Keratinocyte (primary cell): ENCODE data around the gene ZNF653. TPM values are rescaled to one million over a fixed set of nuclear protein-coding genes. Genes with fewer than 3 reads are reported as not detected.

Source experiments
- DNase-seq: peaks from one replicate; pipeline ENCODE4 v3.0.0-alpha.2; 2011; ENCODE audit warnings: low read depth, missing footprints, low spot score
- FAIRE-seq: peaks from 2 replicates; lab custom pipeline; 2011; peaks lifted over from hg19 to GRCh38; lab: Jason Lieb, UNC
- H2AFZ ChIP-seq: 2 replicates; pipeline ENCODE4 v1.6.0; 2012; ENCODE audit warnings: low read length, control low read depth, inconsistent platforms; ENCODE audit not compliant: control insufficient read depth
- H3K27ac ChIP-seq: 2 replicates; pipeline ENCODE4 v1.5.1; 2011; ENCODE audit warnings: low read length; ENCODE audit not compliant: control insufficient read depth, insufficient read depth
- H3K27me3 ChIP-seq: 3 replicates; pipeline ENCODE4 v1.6.0; 2011; ENCODE audit warnings: low read length; ENCODE audit not compliant: control insufficient read depth, insufficient read depth; ENCODE audit errors: extremely low read depth
- H3K36me3 ChIP-seq, 2 experiments: 2 replicates in 1 of 2; 3 replicates in 1 of 2; pipeline ENCODE4 v1.5.1; 2011; ENCODE audit warnings: low read length in 2 of 2, mild to moderate bottlenecking in 1 of 2; ENCODE audit not compliant: control insufficient read depth in 2 of 2, insufficient read depth in 2 of 2; ENCODE audit errors: extremely low read depth in 1 of 2
- H3K4me1 ChIP-seq: 3 replicates; pipeline ENCODE4 v1.5.1; 2011; ENCODE audit warnings: low read length; ENCODE audit not compliant: control insufficient read depth, insufficient read depth; ENCODE audit errors: extremely low read depth
- H3K4me2 ChIP-seq: 3 replicates; pipeline ENCODE4 v1.6.0; 2011; ENCODE audit warnings: low read depth, low read length; ENCODE audit not compliant: control insufficient read depth, insufficient read depth; ENCODE audit errors: extremely low read depth
- H3K4me3 ChIP-seq, 3 experiments: fragments of 200-600 bp in 1 of 3; sonication (generic) in 1 of 3; 2 replicates in 2 of 3; 3 replicates in 1 of 3; pipeline ENCODE4 v1.5.1; 2011 to 2016; ENCODE audit warnings: low read length in 3 of 3, mild to moderate bottlenecking in 3 of 3, control low read depth in 2 of 3, inconsistent platforms in 1 of 3, low read depth in 1 of 3, mixed read lengths in 1 of 3, mixed run types in 1 of 3, moderate library complexity in 1 of 3; ENCODE audit not compliant: control insufficient read depth in 2 of 3, insufficient read depth in 2 of 3; ENCODE audit errors: extremely low read depth in 1 of 3
- H3K79me2 ChIP-seq: 2 replicates; pipeline ENCODE4 v1.6.0; 2012; ENCODE audit warnings: low read length; ENCODE audit not compliant: control insufficient read depth, insufficient read depth
- H3K9ac ChIP-seq: 3 replicates; pipeline ENCODE4 v1.6.0; 2011; ENCODE audit warnings: low read length; ENCODE audit not compliant: control insufficient read depth, insufficient read depth; ENCODE audit errors: extremely low read depth
- H3K9me1 ChIP-seq: 3 replicates; pipeline ENCODE4 v1.6.0; 2011; ENCODE audit warnings: low read length; ENCODE audit not compliant: control insufficient read depth, insufficient read depth; ENCODE audit errors: extremely low read depth
- H3K9me3 ChIP-seq: 2 replicates; pipeline ENCODE4 v1.5.1; 2012; ENCODE audit warnings: low read depth, low read length; ENCODE audit not compliant: control insufficient read depth
- H4K20me1 ChIP-seq: 3 replicates; pipeline ENCODE4 v1.6.0; 2011; ENCODE audit warnings: low read length; ENCODE audit not compliant: control insufficient read depth, insufficient read depth; ENCODE audit errors: extremely low read depth
- EZH2 ChIP-seq: IDR thresholded peaks from one replicate; pipeline ENCODE4 v1.6.1; 2012; ENCODE audit warnings: inconsistent platforms, mild to moderate bottlenecking, low read length, moderate library complexity
- dilution Hi-C: fragments of 300-500 bp; cut with MboI; formaldehyde crosslinking; loops from one replicate; pipeline ENCODE4 v1.7.0; 2020; ENCODE audit warnings: low sequenced_read_pairs; ENCODE audit not compliant: extremely low pct_ligation_motif_present
- polyA plus RNA-seq, 5 experiments: library from polyadenylated mRNA; depleted of rRNA in 3 of 5; stranded (reverse) in 3 of 5; stranded (forward) in 1 of 5; unstranded in 1 of 5; fragments of >200 nt; gene quantifications; 1 replicate in 1 of 5; 2 replicates in 3 of 5; 3 replicates in 1 of 5; pipeline versions ENCODE4 v1.2.1 to v1.2.3, GENCODE V29; 2011 to 2012; ENCODE audit warnings: missing spikeins in 2 of 5, low read depth in 1 of 5, low replicate concordance in 1 of 5
- TF ChIP-seq, protein P1 (sequence below), 3 experiments: IDR thresholded peaks in 1 of 3; conservative IDR thresholded peaks in 1 of 3; optimal IDR thresholded peaks in 1 of 3; 2 replicates in 2 of 3; 3 replicates in 1 of 3; pipeline versions ENCODE3 to v1.5.1; 2011; ENCODE audit warnings: low read length in 3 of 3, mild to moderate bottlenecking in 3 of 3, moderate library complexity in 2 of 3, control low read depth in 1 of 3, inconsistent platforms in 1 of 3; ENCODE audit not compliant: insufficient read depth in 2 of 3; ENCODE audit errors: extremely low read depth in 1 of 3

Gene ZNF653
- polyA plus RNA-seq, 1 donor (not counting 4 experiments of a cell fraction or from before 2014, with no cell fraction given): 3.8 TPM

DNA sequence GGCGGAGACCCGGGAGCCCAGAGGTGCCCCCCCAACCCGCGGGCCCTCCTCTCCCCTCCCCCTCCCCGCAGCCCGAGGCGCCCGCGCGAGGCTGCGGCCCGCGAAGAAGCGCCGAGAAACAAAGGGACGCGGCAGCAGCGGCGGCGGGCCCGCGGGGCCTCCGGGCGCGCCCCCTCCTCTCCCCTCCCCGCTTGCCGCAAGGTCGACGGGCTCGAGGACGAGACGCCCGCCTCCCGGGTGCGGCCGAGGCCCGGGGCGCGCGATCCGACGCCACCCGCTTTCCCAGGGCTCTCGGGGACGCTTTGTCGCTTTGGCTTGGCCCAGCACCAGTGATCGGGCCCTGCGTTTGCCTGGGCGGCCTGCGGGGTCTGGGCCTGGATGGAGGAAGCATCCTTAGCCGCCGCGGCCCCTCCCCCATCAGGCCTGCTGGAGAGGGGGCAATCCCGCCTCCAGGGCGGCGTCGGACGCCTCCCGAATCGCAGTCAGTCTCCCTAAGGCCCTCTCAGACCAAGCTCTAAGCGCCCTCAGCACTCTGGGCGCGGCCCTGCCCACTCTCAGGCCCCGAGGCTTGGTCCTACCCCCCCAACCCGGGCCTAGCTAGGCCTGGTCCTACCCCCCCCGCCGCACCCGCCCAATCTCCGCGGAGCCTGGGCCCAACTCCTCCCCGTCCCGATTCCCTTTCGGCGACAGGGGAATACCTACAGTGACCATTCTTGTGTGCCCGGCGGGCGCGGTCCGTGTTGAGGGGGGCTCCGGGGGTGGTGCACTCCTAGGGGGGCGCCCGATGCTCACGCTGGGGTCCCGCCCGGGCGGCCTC is 25.5 kb downstream of the ZNF653 start:
- H3K27me3 ChIP-seq: peaks cover 41% of the 10 kb centered on the region
- peaks cover 2% of the 10 kb centered on the region for H4K20me1 ChIP-seq
- no peaks in the 10 kb centered on the region for H3K9me1 ChIP-seq
- H3K9ac ChIP-seq: no peak overlapping the region
- dilution Hi-C loops: no loop called here
- TF ChIP-seq, protein P1, sequence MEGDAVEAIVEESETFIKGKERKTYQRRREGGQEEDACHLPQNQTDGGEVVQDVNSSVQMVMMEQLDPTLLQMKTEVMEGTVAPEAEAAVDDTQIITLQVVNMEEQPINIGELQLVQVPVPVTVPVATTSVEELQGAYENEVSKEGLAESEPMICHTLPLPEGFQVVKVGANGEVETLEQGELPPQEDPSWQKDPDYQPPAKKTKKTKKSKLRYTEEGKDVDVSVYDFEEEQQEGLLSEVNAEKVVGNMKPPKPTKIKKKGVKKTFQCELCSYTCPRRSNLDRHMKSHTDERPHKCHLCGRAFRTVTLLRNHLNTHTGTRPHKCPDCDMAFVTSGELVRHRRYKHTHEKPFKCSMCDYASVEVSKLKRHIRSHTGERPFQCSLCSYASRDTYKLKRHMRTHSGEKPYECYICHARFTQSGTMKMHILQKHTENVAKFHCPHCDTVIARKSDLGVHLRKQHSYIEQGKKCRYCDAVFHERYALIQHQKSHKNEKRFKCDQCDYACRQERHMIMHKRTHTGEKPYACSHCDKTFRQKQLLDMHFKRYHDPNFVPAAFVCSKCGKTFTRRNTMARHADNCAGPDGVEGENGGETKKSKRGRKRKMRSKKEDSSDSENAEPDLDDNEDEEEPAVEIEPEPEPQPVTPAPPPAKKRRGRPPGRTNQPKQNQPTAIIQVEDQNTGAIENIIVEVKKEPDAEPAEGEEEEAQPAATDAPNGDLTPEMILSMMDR (optimal IDR thresholded peaks at IDR 0.05 in 1 of 3, IDR thresholded peaks at IDR 0.05 in 1 of 3, conservative IDR thresholded peaks at IDR 0.05 in 1 of 3; ENCODE audit: extremely low read depth in 1 of 3, insufficient read depth in 2 of 3, low read length in 3 of 3): no peak
- TF ChIP-seq EZH2: peak; percentile 80
- H3K4me2 ChIP-seq: no peak overlapping the region
- DNase-seq: no peak
- H2AFZ ChIP-seq: no peak overlapping the region
- peaks cover 2% of the 10 kb centered on the region for H3K4me1 ChIP-seq
- no peaks in the 10 kb centered on the region for H3K36me3 ChIP-seq
- H3K27ac ChIP-seq: no peak overlapping the region
- no peak for FAIRE-seq
- no peaks in the 10 kb centered on the region for H3K9me3 ChIP-seq
- H3K79me2 ChIP-seq: no peaks in the 10 kb centered on the region
- H3K4me3 ChIP-seq: no peak overlapping the region

DNA sequence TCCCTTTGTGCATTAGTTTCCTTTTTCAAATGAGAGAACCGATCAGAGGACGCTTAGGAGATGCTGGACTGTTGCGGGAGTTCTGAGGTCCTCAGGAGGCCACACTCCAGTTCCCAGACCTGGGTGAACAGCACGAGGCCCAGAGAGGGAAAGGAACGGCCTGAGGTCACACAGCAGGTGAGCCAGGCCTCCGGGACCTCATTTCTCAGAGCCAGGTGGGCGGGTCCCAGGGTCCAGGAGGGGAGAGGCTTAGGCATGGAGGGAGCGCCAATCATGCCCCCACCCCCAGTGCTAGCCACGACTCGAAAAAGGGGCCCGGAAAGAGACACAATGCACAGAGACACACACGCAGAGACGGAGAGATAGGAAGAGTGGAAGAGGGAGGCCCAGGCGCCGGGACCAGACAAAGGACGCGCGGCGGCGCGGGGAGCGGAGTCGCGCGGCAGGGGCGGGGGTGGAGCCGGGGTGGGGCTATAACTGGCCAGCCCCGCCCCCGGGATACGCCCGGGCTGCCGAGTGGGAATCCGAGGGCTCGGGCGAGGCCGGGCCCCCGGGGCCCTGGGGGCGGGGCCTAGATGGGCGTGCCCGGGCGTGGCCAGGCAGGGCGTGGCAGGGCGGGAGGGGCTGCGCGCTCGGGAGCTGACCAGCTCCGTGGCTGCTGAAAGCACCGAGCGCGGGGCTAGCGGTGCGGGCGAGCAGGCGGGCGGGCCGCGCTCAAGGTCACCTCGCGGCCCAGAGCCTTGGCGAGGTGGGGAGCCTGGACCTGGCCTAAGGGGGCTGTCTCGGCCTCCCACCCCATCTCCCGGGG is 26.3 kb downstream of the ZNF653 start:
- no peaks in the 10 kb centered on the region for H3K9me3 ChIP-seq
- H3K4me2 ChIP-seq: no peak overlapping the region
- no peak overlapping the region for H3K27ac ChIP-seq
- H3K36me3 ChIP-seq: no peaks in the 10 kb centered on the region
- dilution Hi-C loops: no loop called here
- FAIRE-seq (no peak), DNase-seq (no peak)
- H4K20me1 ChIP-seq: peaks cover 2% of the 10 kb centered on the region
- no peaks in the 10 kb centered on the region for H3K9me1 ChIP-seq
- H2AFZ ChIP-seq: no peak overlapping the region
- H3K9ac ChIP-seq: no peak overlapping the region
- peaks cover 41% of the 10 kb centered on the region for H3K27me3 ChIP-seq
- no peak overlapping the region for H3K4me3 ChIP-seq
- H3K4me1 ChIP-seq: peaks cover 2% of the 10 kb centered on the region
- no peak for TF ChIP-seq EZH2
- TF ChIP-seq, protein P1 (optimal IDR thresholded peaks at IDR 0.05 in 1 of 3, IDR thresholded peaks at IDR 0.05 in 1 of 3, conservative IDR thresholded peaks at IDR 0.05 in 1 of 3; ENCODE audit: extremely low read depth in 1 of 3, insufficient read depth in 2 of 3, low read length in 3 of 3): no peak
- no peaks in the 10 kb centered on the region for H3K79me2 ChIP-seq
